ENCODE results near the gene CXCL11.
"Not testable (repeated sequence)": the region's sequence is repeated elsewhere in the genome, so short reads cannot be mapped to it uniquely, and the experiment has no call there.

CXCL11 gene

DNA sequence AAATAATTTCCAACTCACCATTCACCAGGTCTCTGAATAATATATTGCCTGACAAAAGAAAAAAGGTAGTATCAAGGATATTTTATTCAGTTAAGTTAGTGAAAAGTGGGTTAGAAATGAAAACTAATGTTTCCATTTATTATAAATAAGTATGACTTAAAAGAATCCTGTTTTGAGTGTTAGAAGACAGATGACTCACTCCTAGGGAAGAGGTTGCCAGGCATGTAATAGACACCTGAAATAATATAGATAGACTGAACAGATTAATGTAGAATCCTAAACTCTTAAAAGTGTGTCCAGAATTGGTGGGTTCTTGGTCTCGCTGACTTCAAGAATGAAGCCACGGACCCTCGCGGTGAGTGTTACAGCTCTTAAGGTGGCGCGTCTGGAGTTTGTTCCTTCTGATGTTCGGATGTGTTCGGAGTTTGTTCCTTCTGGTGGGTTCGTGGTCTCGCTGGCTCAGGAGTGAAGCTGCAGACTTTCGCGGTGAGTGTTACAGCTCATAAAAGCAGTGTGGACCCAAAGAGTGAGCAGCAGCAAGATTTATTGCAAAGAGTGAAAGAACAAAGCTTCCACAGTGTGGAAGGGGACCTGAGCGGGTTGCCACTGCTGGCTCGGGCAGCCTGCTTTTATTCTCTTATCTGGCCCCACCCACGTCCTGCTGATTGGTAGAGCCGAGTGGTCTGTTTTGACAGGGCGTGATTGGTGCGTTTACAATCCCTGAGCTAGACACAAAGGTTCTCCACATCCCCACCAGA, 6.5 kb upstream of the CXCL11 start:
- not testable (repeated sequence) for DNase-seq

DNA sequence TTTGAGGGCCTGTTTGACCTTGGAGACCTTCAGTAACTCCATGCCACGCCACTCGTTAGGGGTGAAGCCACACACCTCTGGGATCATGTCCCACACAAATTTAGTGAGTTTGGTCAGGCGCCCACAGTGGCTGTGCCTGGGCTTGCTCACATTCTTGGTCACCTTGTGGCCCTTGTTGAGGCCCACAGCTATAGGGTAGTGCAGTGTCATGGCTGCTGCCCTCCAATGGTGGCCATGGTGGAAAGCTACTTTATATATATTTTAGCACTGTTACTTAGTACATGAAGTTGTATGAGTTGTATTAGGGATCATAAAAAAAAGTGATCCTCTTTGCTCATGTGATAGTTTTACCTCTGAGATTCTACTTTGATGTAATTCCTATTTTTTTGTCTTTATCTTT, 985 bp upstream of the CXCL11 start:
- no peak for DNase-seq

DNA sequence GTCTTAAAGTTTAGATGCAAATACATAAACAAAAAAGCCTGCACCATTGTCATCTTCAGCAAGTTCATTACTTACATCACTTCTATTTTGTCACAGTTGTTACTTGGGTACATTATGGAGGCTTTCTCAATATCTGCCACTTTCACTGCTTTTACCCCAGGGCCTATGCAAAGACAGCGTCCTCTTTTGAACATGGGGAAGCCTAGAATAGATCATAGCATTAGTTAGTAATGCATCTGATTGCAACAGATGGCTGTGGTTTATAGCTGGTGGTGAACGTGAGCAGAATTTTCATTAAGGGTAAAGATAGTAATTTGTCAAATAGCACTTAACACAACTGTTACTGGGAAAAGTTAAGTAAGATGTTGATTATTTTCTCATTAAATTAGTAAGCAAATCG, 729 bp downstream of the CXCL11 start:
- no peak for DNase-seq

DNA sequence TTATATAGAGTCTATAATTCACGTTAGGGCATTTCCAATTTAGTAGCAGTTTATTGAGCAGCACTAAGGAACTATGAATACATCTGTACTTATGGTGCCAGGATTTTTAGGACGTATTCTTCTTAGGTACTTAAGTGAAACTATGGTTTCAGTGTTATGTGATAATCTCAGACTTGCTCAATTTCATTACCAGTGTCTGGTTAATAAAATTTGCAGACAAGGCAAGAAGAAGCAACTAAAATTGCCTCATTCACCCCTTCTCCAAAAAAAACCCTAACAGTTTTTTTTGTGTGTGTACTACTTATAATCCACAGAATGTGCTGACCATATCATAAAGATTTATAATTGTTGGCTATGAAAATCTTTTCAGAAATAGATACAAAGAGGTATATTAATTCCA, 6.6 kb downstream of the CXCL11 start:
- no peak for DNase-seq

DNA sequence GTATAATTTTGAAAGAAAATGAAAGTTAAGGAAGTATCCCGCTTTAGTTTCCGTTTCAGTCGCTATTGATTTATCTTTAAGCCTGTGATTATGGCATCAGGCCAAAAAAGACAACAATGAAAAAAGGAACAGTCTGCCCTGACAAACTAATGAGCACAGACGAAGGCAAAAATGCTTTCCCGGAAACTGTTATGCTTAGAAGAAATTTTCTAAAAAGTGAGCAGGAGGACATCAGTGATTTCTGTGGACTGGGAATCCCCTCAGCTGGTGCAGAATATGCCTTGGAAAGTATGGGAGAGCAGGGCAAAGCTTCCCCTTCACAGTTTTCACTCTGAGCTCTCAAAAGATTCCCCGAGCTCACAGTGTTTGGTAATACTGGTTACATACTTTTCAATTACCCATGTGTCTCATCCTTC, 7.5 kb downstream of the CXCL11 start:
- no peak for DNase-seq

DNA sequence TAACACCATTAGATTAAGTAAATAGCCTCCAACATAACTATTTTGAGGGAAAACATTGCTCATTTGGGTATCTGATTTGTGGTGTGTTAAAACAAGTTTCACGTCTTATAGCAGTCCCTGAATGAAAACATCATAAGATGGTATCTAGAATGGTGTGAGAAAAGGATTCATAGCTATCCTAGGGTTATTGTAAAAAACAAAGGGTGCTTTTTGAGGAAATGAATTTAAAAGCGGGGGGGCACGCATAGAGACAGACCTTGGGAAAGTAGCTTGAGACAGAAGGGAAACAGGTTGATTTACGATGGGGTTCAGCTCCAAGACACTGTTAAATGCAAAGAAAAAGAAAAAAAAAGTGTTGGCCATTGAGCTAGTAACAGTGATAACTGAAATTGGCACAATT, 11.8 kb downstream of the CXCL11 start:
- no peak for DNase-seq

DNA sequence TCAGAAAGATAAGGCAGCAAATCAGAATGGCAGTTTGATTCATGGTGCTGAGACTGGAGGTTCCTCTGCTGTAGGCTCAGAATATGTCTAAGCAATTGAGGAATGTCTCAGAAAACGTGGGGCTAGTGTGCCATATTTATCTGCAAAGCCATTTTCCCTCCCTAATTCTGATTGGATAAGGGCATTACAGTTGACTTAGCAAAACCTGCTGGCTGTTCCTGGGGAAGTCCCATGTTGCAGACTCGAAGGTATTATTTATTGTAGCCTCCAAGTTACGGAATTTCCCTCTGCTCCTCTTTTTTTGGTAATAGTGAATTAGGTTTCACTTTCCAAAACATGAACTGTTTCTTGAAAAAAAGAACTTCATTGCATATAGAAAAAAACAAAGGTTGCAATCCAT, 12.5 kb downstream of the CXCL11 start, which contains the start of gene CXCL10:
TSS of gene CXCL10 (minus strand) at position 109 of the 400 bp plus-strand sequence. CDS start at position 43, 66 bp downstream.
- DNase-seq: no peak

DNA sequence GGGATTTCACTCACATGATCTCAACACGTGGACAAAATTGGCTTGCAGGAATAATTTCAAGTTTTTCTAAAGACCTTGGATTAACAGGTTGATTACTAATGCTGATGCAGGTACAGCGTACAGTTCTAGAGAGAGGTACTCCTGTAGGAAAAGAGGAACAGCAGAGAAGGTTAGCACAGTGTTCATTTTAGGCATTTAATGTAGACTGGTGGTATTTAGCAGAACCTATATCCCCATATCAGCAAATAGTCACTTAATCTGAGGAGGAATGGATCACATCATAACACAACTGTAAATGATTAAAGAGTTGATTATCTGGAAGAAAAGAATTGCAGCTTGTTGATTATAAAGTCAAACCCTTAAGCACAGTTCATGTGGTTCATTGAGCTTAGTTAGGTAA, 13.2 kb downstream of the CXCL11 start:
- no peak for DNase-seq

GRCh38 chr4:76022031-76022430, 13.8 kb downstream of the CXCL11 start:
- DNase-seq: no peak

DNA sequence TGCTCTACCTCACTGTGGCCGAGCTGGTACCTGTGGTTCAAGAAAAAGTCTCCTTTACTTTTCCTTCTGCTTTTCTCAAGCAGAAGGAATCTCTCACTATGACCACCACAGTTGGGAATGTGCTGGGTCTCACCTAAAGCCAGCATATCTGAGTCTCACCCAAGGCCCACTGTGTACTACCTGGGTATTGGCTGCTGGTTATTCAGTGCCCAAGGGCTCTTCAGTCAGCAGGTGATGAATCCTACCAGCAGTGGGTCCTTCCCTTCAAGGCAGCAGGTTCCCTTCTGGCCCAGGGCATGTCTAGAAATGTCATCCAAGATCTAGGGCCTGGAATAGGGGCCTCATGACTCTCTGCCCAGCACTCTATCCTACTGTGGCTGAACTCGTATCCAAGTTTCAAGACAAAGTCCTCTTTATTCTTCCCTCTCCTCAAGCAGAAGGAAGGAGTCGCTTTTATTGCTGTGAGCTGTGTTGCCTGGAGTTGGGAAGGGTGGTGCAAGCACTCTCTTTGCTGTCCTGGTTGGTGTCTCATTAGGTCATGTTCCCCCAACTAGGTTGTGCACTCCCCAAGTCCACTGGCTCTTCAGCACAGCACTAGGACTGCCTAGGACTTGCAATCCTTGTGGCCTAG, 18.7 kb downstream of the CXCL11 start:
- no peak for DNase-seq

DNA sequence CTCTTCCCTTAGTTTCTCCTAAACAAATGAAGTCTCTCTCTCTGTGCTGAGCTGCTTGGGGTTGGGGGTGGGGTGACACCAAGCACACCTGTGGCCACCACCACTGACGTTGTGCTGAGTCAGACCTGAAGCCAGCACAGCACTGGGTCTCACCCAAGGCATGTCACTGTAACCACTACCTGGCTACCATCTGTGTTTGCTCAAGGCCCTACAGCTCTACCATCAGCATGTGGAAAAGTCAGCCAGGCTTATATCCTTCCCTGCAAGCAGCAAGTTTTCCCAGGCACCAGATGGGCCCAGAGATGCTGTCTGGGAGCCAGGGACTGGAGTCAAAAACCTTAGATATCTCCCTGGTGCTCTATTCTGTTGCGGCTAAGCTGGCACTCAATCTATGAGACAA, 19.5 kb downstream of the CXCL11 start:
- DNase-seq: peak; percentile 45

DNA sequence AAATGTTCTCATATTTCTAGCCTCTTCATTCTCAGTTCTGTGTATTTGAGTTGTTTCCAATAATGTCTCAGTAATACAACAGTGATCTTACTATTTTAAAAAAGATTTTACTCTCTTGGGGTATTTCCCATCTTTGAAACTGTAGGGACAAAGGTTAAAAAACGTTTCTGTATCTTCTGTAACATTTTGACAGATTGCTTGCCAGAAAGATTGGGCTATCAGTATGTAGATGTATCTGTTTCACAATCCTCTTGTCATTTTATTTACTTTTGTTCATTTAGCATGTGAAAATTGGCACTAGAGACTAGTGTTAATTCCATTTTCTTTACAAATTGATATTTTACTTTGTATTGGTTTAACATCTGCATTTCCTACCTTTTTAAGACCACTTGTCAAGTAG, 22.3 kb downstream of the CXCL11 start:
- no peak for DNase-seq

GRCh38 chr4:76012388-76012801, 23.5 kb downstream of the CXCL11 start:
- no peak for DNase-seq

DNA sequence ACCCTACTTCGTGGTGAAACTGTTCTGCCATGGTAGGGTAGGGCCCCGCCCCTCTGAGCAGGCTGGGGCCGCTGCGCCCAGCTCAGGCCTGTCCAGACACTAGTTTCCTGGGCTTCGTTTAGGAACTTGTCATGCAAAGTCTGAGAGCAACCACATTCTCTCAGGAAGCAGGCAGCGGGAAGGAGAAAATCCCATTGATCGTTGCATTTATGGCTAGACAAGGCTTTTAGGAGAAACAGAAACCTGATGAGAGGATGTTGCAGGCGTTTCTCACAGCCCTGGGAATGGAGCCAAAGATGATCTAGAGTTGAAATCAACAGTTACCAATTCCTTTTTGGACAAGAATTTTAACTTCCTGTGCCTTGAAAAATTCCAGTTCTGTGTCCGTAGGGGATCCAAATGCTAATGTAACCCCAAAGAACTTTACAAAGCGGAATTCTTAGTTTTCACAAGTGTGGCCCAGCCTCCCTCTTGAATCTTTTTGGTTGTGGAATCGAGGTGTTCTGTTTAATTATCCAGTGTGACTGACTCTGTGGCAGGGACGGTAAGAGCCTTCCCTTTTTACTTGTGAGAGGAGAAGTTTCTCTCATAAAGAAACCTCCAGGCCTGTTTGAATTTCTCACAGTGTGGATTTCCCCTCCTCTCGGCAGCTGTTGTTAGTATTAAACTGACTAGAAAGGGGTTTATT, 24.0 kb downstream of the CXCL11 start:
- no peak for DNase-seq

DNA sequence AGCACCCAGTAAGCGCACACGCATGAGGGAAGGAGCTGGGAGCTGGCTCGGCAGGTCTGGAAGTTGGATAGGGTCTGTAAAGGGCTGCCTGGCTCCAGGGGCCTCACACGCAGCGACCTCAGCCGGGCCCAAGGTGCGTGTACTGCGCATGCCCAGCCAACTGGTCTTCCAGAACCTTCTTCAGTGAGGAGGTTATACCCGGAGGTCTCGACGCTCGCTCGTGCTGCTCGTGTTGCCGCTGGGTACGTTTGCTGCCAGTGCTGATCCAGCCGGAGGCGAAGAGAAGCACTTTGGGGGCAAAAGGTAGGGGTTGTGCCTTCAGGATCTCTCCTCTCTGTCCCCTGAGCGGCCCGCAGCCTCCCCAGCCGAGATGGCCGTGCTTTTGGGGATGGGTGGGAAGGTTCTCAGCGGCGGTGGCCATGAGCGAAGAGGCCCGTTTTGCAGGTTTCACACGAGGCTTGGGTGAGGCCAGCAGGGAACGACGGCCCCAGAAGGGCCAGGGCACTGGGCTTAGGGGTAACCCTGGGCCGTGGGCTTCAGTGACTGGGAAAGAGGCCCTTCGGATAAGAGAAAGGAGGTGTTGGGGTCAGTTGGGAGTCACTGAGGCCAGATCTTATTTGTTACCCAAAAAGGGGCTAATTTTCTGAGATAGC, 24.7 kb downstream of the CXCL11 start:
- no peak for DNase-seq

DNA sequence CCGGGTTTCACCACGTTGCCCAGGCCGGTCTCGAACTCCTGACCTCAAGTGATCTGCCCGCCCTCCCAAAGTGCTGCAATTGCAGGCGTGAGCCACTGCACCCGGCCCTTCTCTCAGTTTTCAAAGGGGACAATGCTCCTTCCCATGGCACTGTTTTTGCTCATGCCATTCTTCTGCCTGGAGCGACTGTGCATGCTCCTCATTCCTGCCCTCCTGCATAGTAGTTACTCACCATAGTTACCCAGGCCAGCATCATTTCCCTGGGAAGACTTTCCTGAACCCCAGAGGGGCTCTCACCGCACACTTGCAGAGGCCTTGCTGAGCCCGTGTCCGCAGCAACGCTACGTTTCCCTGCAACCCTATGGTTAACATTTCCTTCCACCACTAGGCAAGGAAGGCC, 25.3 kb downstream of the CXCL11 start:
- no peak for DNase-seq

DNA sequence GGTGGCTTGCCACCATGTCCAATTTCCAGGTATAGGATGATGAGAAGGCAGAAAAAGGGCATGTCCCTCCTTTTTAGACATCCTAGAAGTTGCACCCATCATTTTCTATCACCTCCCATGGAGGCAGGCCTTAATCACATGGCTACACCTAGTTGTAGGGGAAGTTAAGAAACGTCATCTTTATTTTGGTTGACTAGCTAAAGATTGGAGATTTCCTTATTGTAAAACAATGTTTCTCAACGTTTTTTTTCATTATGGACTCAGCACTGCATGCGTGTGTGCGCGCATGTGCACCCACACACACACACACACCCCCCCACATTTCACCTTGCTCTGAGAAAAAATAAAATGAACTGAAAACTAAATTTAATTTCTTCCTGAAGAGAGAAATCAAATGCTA, 26.6 kb downstream of the CXCL11 start:
- no peak for DNase-seq

- no peak for DNase-seq
Measured at GRCh38 chr4:76007089-76007862, 28.6 kb downstream of the CXCL11 start, which contains the start of gene CXCL9. Gene CXCL9, minus strand, starts transcription at chr4:76007509. Its CDS starts 60 bp downstream, at chr4:76007449.

- DNase-seq: no peak
Measured at GRCh38 chr4:76003620-76004019, 32.2 kb downstream of the CXCL11 start.

GRCh38 chr4:76003035-76003434, 32.8 kb downstream of the CXCL11 start:
- no peak for DNase-seq

- DNase-seq: no peak
Measured at GRCh38 chr4:76002176-76002575, 33.7 kb downstream of the CXCL11 start.

DNA sequence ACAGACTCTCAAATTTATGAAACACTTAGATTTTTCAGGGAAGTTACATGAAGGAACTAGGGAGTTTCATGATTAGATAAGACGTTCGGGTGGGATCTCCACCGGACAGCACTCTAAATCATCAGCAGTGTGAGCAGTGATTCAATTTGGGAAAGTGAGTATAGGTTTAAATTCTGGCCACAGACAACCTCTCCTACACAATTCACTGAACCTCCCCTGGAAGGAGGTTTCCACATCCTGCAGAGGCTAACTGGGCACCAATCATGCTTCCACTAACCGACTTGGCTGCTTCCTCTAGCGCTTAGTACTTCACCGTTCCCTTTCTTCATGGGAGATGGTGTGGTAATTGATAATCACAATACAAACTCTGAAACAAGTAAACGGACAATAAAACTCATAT, 34.2 kb downstream of the CXCL11 start:
- no peak for DNase-seq

DNA sequence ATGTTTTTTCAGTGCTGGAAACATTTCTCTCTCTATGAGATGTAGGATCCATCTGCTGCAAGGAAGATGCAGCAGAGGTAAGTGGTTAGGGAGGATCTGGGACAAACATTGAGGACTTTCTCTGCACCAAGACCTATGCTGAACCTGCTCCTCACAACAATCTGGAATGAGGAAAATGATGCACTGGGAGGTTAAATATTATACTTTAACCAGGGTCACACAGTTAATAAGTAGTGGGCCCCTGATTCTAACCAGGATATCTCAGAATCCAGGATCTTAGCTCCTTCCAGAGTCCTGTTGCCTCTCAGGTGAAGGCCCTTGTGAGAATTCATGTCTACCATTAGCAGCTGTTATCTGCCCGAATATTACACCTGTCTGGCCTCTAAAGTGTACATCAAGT, 35.6 kb downstream of the CXCL11 start:
- no peak for DNase-seq

All from stimulated activated CD8-positive, alpha-beta memory T cell treated with anti-CD3 and anti-CD28 coated beads, Interleukin-4, amount 100 ng/mL, for 48 hours (primary cell).